ENCODE measurements around the gene SLC24A4.

GRCh38 chr14:92437309-92437708 is 114.3 kb downstream of the SLC24A4 start:
- TF ChIP-seq CTCF (IDR thresholded peaks at IDR 0.05; ENCODE audit: poor library complexity): no peak
- TF ChIP-seq EZH2 (IDR thresholded peaks at IDR 0.05; ENCODE audit: borderline replicate concordance): no peak

Data from hepatocyte (in vitro differentiated cells).